HG02852 (cell line): Measurements from ENCODE around the gene PIP5K1B.
"Not testable (repeated sequence)": the region's sequence is repeated elsewhere in the genome, so short reads cannot be mapped to it uniquely, and the experiment has no call there.

Experiments
- ATAC-seq: cut with Tn5 transposase; IDR thresholded peaks from one replicate; pipeline ENCODE4 v1.9.1; 2021; ENCODE audit warnings: mild to moderate bottlenecking, moderate library complexity; ENCODE audit not compliant: unreplicated experiment

Gene PIP5K1B

GRCh38 chr9:69049094-69049493 is 344.1 kb downstream of the PIP5K1B start:
- ATAC-seq = no peak

DNA sequence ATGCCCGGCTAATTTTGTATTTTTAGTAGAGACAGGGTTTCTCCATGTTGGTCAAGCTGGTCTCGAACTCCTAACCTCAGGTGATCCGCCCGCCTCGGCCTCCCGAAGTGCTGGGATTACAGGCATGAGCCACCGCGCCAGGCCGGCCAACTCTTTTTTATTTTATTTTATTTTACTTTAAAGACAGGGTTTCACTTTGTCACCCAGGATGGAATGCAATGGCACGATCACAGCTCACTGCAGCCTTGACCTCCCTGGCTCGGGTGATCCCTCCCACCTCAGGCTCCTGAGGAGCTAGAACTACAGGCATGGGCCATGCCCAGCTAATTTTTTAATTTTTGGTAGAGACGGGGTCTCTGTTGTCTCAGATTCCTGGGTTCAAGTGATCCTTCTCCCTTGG is 345.9 kb downstream of the PIP5K1B start:
- not testable (repeated sequence) for ATAC-seq

DNA sequence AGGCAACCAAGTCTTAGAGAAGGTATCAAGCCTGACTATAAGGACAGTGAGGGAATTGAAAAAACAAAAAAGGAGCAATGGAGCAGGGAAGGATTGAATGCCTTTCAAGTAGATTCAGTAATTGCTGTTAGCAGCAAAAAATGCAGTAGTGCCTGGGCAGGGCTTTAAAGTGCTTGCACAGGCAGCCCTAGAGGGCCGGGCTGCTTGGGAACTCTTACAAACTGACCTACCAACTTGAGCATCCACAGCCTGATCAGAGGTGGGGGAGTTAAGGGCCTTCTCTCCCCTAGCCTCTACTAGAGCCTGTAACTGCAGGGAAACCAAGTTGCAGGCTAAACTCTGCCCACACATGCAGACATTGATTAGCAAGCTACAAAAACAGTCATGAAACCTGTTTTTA is 349.9 kb downstream of the PIP5K1B start:
- ATAC-seq = no peak

DNA sequence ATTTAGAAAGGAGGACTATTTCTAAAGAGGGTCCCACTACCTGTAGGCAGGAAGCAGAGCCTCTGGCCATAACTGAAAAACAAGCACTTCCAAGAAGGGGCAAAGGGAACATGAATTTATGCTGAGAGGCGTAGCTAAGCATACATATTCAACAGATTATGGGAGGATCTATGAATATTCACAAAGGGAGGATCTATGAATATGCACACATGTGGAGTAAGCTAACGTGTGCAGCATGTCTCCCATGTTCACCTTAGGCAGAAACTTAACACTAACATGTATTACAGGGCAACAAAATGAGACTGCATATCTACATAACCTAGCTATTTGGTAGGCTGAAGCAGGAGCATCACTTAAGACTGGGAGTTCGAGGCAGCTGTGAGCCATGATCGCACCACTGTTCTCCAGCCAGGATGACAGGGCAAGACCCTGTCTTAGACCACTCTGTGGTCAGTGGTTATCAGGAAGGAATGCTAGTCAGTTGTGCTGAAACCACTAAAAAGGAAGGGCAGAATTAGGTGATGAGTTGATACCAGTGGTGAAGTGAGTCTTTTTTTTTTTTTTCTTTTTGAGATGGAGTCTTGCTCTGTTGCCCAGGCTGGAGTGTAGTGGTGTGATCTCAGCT is 351.3 kb downstream of the PIP5K1B start:
- ATAC-seq = no peak

DNA sequence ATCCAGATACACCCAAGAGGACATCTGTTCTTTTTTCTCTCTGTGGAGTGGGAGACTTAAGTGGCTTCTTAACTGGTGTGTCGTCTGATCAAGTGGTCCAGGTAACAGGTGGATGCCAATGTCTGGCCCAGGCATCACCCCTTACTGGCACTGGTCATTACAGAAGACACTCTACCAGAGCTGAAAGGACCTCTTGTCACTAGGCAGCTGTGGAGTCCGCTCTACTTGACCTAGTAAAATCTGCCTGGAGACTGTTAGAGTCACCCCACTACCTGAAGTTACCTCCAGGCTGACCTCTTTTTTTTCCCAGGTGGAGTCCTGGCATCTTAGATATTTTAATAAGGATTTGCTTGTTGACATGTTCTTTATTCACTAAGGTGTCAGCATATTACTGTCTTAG is 353.1 kb downstream of the PIP5K1B start:
- ATAC-seq = no peak
